Left ventricle myocardium superior (tissue), 1 donor: ENCODE measurements around the gene TNFAIP8L3. TPM values are rescaled to one million over a fixed set of nuclear protein-coding genes. Genes with fewer than 3 reads are reported as not detected.
A peak's percentile ranks its signal among the peaks of the same experiment; 100 is the strongest.

Source experiments
- ATAC-seq: fragments of 200-7000 bp; cut with Tn5 transposase; one replicate; pipeline ENCODE4 v1.9.1; 2020; ENCODE audit warnings: mild to moderate bottlenecking, moderate library complexity
- DNase-seq: peaks from one replicate; pipeline ENCODE4 v3.0.0-alpha.2; 2020
- intact Hi-C: fragments of 100-400 bp; cut with micrococcal nuclease; formaldehyde crosslinking; loops from one replicate; pipeline ENCODE4 v1.11.0; 2022
- total RNA-seq: library from RNA; stranded (reverse); fragmentation: NEBNext Ultra II Directional; extraction: Animal tissue kit (Norgen Biotek cat#: 25700); gene quantifications from one replicate; pipeline ENCODE4 v1.2.1, GENCODE V29; 2021
- donor health status: DM: no; HTN: yes; CAD: no; lungs with severe emphysema.

TNFAIP8L3 gene
- total RNA-seq, 1 donor from 2014 or later = 4.9 TPM

DNA sequence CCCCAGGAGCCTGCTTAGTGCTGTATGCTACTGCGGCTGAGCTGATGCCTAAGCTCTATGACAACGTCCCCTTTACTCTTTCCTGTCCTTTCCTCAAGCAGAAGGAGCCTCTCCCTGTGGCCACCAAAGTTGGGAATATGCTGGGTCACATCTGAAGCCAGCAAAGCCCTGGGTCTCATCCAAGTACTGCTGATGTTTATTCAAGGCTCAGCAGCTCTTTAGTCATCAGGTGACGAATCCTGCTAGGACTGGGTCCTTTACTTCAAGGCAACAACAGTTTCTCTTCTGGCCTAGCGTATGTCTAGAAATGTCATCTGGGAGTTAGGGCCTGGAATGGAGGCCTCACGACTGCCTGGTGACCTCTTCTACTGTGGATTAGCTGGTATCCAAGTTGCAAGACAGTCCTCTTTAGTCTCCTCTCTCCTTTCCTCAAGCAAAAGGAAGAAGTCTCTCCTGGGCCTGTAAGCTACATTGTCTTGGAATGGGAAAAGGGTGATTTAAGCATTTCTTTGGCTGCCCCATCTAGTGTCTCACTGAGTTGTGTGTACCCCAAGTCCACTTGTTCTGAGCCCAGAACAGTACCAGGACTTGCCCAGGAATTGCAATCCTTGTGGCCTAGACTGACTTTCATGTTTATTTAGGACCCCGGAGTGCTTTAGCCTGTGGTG lies 63.9 kb downstream of the TNFAIP8L3 start:
- no peak for ATAC-seq
- no peak for DNase-seq
- intact Hi-C loops = no loop called here

DNA sequence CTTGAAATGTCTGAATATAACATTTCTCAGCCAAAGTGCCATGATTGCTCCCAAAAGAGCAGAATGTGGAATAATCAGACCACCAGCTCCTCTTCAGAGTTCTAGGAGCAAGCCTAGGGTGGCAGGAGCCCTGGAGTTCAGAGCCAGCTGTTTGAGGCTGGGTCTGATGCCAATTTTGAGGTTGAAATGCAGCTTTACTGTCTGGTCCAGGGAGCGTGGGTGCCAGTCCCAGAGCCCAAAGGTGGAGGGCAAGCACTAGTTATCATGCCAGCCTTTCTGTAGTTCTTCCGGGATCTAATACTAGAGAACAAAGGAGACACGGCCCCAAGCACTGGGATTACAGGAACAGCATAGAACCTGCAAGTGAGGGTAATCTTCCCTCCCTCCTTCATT lies 69.3 kb downstream of the TNFAIP8L3 start:
- ATAC-seq (no peak), DNase-seq (no peak)
- intact Hi-C loops = no loop called here

DNA sequence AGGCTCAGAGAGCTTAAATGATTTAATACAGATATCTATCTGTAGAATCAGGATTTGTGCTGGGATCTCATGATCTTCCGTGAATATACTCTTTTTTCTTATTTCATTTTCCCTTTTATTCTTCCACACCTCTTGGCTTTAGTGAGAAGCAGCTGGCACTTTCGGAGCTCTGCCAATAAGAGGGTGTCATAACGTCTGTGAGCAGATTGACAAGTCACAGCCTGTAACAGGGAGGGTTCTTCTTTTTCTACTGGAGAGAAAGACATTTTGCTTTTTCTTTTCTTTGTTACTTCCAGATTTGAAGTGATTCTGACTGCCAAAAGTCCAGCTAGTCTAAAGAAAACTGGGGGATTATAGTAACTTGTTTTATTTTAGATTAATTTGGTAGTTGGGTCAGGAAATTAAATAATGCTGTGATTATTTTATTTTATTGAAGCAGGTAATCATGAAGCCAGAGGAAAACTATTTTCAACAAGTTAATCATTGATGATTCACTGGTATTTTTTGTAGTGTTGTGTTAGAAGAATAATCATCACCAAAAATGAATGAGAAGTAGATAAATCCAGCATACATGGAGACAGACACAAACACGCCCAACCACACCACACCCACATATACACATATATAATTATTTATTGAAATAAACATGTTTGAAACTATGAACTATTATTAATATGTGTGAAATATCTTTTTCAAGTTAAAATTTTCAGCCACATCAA lies 69.8 kb downstream of the TNFAIP8L3 start:
- ATAC-seq (peak; percentile 41), DNase-seq (no peak)
- intact Hi-C loops = no loop called here

DNA sequence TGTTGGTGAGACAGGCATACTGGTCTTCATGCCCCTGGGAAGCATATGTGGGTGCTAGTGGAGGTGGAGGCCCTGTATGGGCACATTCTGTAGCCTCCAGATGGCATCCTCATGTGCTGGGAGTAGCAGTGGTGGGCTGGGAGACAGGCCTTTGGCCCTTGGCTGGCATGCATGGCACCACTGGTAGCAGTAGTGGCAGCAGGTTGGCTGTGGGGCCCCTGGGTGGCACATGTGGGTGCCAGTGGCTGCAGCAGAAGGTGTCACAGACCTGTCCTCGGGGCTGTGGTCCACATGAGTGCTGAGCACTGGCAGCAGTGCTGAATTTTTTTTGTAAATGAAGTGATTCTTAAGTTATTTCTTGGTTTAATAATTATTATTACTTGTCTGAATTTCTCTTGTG lies 71.2 kb downstream of the TNFAIP8L3 start:
- DNase-seq (no peak), ATAC-seq (no peak)
- intact Hi-C loops = no loop called here

DNA sequence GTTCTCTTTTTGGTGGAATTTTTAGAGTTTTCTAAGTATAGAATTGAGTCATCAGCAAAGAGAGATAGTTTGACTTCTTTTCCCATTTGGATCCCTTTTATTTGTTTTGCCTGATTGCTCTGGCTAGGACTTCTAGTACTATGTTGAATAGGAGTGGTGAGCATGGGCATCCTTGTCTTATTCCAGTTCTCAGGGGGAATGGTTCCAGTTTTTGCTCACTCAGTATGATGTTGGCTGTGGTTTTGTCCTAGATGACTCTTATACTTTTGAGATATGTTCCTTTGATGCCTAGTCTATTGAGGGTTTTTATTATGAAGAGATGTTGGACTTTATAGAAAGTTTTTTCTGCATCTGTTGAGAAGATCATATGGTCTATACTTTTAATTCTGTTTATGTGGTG lies 72.5 kb downstream of the TNFAIP8L3 start:
- intact Hi-C loops = no loop called here
- ATAC-seq (no peak), DNase-seq (no peak)

DNA sequence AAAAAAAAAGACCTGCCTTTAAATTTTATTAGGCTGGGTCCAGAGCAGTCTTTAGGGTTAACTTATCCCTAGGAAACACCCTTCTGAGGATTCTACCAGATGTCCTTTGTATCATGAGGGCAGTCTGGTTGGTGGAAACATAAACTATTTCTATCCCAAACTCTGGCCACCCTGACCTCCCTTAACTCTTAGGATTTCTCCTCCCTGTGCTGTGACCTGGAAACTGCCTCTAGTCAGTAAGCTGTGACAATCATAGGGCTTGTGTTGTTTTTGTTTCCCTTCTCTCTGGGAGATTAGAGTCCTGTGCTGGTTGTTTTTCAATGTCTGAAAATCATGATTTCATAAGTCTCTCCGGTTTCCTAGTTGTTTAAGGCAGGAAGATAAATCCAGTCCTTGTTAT lies 78.1 kb downstream of the TNFAIP8L3 start:
- DNase-seq (no peak), ATAC-seq (no peak)
- intact Hi-C loops = no loop called here

DNA sequence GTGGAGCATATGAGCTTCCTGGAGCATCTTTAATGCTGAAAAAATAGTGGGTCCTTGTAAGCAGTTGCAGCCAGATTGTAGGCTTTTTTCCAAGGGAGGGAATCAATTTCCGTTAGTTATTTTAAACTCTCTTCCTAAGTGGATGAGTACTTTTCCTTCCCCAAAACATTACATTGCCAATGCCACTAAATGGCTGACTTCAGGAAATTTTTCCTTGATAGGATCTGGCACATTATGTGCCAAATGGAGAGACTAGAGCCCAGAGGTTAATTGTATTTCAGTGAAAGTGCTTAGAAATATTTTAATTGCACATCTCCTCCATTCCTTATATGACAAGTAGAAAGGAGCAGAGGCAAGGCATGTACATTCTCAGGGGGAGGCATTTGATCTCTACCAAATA lies 83.5 kb downstream of the TNFAIP8L3 start:
- DNase-seq = no peak
- intact Hi-C loops = no loop called here
- ATAC-seq = no peak

DNA sequence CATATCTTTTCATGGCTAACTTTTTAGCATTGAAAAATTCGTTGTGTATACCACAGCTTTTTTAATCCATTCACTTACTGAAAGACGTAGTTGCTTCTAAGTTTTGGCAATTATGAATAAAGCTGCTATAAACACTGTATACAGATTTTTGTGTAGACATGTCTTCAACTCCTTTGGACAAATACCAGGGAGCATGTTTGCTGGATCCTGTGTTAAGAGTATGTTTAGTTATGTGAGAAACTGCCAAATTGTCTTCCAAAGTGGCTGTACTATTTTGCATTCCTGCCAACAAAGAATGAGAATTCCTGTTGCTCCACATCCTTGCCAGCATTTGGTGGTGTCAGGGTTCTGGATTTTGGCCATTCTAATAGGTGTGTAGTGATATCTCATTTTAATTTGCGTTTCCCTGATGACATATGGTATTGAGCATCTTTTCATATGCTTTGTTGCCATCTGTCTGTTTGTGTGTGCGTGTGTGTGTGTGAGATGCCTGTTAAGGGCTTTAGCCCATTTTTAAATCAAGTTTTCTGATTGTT lies 87.5 kb downstream of the TNFAIP8L3 start:
- DNase-seq (no peak), ATAC-seq (no peak)
- intact Hi-C loops = no loop called here

Other genes starting within 250 kb of the TNFAIP8L3 start
- gene AP4E1, start 186.2 kb downstream of the TNFAIP8L3 start, total RNA-seq = 7.1 TPM
- gene CYP19A1, start 243.7 kb upstream of the TNFAIP8L3 start, total RNA-seq = 0.55 TPM
- gene GLDN, start 246.7 kb upstream of the TNFAIP8L3 start, total RNA-seq = 10.8 TPM